HG03460 (cell line): ENCODE data around the gene MRGPRF.

Source experiments
- ATAC-seq: cut with Tn5 transposase; IDR thresholded peaks from one replicate; pipeline ENCODE4 v1.9.1; 2021; ENCODE audit not compliant: unreplicated experiment

The MRGPRF gene

GRCh38 chr11:68966894-68967780, 45.9 kb downstream of the MRGPRF start:
- ATAC-seq = no peak

- ATAC-seq = no peak
Measured at GRCh38 chr11:68965901-68966853, 46.9 kb downstream of the MRGPRF start.

DNA sequence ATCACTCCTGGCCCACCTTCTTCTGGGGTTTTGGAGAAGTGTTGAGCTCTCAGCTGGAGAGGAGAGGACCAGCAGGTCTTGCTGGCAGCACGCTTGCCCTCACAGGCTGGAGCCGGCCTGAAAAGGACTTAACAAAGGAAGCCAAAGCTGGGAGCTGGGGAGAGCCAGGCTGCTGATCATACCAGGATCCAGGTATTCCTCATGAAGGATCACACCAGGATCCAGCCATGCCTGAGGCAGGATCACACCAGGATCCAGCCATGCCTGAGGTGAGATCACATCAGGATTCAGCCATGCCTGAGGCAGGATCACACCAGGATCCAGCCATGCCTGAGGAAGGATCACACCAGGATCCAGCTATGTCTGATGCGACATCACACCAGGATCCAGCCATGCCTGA, 49.3 kb downstream of the MRGPRF start:
- ATAC-seq = no peak

- no peak for ATAC-seq
Measured at GRCh38 chr11:68962527-68963250, 50.4 kb downstream of the MRGPRF start.

DNA sequence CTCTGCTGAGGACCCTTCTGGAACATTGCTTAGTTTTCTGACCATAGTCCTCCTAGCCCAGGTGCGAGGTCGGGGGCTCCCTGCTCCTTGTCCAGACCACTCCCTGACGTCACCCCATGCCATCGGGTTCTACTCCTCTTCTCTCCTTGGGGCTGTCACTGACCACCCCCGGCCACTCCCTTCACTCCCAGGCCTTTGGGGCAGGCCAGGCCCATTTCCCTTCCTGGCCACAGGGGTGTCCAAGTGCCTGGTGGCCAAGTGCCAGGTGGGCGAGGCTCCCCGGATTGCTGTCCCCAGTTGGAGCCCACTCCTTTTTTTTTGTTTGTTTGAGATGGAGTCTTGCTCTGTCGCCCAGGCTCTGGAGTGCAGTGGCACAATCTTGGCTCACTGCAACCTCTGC, 51.8 kb downstream of the MRGPRF start:
- no peak for ATAC-seq

- no peak for ATAC-seq
Measured at GRCh38 chr11:68960294-68961071, 52.6 kb downstream of the MRGPRF start.

DNA sequence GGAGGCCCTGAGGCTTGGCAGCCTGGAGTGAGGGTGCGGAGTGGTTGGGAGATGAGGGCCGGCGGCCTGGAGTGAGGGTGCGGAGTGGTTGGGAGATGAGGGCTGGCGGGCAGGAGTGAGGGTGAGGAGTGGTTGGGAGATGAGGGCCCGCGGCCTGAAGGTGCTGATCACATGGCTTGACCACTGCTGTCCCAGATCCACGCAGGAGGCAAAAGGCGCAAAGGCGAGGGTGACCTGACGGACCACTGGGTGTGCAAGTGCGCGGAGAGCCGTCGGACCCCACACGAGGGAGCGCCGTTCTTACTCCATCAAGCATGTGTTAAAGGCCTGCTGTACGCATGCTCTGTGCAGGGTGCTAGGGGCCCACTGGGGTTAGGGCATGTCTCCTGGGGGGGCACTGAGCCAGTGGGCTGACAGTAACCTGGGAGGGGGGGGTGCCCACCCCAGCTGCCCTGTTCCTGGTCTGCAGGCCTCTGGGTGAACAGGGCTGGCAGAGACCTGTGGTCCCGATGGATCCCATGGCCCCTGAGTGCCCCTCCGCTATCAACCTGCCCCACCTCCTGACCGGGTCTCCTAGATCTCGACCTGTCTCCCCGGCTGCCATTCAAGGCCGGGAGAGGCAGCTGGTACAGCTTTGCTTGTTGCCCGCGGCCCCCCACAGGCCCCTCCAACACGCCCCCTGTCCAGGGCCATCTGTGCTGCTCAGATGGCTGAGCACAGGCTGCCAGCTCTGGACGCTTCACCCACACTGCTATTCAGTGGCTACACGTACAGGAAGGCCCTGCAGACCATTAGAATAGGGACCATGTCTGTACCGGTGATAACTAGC, 53.4 kb downstream of the MRGPRF start:
- no peak for ATAC-seq

DNA sequence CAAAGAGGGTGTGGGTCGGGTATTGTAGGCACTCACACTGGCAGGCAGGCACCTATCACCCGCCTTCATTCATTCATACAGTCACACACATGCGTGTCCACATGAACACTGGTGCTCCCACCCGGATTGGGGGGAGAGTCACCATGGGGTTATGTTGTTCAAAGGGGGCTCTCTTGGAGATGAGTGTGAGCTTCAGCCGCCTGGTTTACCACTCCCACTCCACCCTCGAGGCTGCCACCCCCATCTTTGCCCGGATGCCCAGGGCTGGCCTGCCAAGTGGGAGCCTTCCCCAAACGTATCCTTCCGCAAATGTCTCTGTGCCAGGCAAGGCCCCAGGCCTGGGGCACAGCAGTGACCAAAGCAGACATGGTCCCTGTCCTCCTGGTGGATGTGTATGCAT, 54.8 kb downstream of the MRGPRF start:
- no peak for ATAC-seq

GRCh38 chr11:68956547-68957254, 56.3 kb downstream of the MRGPRF start:
- no peak for ATAC-seq

DNA sequence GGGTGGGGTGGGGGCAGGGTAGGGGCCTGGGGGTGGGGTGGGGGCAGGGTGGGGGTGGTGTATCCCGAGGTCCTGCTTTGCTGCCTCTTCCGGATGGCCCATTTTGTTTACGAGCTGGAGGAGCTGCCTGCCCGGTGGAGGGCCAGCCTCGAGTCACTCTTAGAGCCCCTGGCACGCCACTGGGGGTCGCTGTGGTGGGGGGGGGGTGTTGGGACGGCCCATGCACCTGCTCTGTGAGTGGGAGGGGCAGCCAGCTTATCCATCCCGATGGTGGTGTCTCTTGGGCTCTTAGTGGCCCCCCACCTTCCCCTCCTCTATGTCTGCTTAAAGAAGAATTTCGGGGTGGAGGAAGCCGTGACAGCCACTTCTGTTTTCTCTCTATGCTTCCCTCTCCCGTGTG, 56.9 kb downstream of the MRGPRF start:
- ATAC-seq = no peak

- ATAC-seq = no peak
Measured at GRCh38 chr11:68955607-68955958, 57.5 kb downstream of the MRGPRF start.

DNA sequence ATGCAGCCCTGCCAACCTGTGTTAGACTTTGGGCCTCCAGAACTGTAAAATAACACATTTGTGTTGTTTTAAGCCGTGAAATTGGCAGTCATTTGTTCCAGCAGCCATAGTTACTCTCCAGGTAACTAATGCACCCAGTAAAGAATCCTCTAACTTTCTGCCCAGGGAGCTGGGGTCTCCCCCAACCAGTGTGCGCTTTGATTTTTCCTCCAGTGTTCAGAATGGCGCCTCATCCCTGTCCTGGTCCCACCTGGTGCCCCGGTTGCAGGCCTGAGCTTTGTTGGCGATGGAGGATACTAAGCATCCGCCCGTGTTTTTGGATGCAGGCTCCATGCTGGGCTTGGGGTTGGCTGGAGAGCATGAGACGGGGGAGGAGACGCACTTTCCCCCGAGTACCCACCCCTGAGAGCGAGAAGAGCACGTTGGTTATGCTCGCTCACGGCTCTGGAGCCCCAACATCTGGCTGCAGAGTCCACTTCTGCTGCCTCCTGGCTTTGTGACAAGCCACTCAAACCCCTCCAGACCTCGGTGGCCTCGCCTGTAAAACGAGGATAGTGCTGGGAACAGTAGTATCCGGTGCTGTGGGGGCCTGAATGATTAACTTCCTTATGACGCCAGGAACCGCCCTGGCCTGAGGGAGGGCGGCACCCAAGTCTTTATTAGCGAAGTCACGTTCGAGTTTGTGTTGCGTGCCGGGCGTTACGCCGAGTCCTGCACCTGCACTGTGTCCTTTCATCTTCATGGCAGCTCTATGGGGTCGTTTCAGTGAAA, 58.0 kb downstream of the MRGPRF start:
- no peak for ATAC-seq
